Spleen (tissue), 11 donors: ENCODE measurements around the gene ZFYVE28. TPM values are rescaled to one million over a fixed set of nuclear protein-coding genes. Genes with fewer than 3 reads are reported as not detected.

Experiments
- DNase-seq: peaks from one replicate; pipeline ENCODE4 v3.0.0-alpha.2; 2020
- H3K27ac ChIP-seq, 8 donors: fragments of 200-600 bp; sonication (generic) in 7 of 8; 1 replicate in 4 of 8; 2 replicates in 4 of 8; pipeline versions ENCODE4 v1.5.0 to v1.8.0; 2016 to 2021; ENCODE audit warnings: inconsistent platforms in 4 of 8, mild to moderate bottlenecking in 4 of 8, moderate library complexity in 1 of 8
- H3K27me3 ChIP-seq, 7 donors: fragments of 200-600 bp; sonication (generic) in 6 of 7; replicated peaks in 1 of 7; 1 replicate in 4 of 7; 2 replicates in 3 of 7; pipeline versions ENCODE4 v1.5.0 to v1.8.0; 2016 to 2021; ENCODE audit warnings: inconsistent platforms in 3 of 7, mild to moderate bottlenecking in 1 of 7
- H3K36me3 ChIP-seq, 6 donors: fragments of 200-600 bp; sonication (generic) in 5 of 6; 1 replicate in 4 of 6; 2 replicates in 2 of 6; pipeline versions ENCODE4 v1.5.0 to v1.8.0; 2016 to 2021; ENCODE audit warnings: inconsistent platforms in 2 of 6
- H3K4me1 ChIP-seq, 6 donors: fragments of 200-600 bp; sonication (generic) in 5 of 6; 1 replicate in 3 of 6; 2 replicates in 3 of 6; pipeline versions ENCODE4 v1.5.0 to v1.8.0; 2016 to 2021; ENCODE audit warnings: inconsistent platforms in 3 of 6
- H3K4me3 ChIP-seq, 8 donors: fragments of 200-600 bp; sonication (generic) in 7 of 8; 1 replicate in 4 of 8; 2 replicates in 4 of 8; pipeline versions ENCODE4 v1.5.0 to v1.8.0; 2016 to 2021; ENCODE audit warnings: inconsistent platforms in 4 of 8, mild to moderate bottlenecking in 4 of 8, moderate library complexity in 2 of 8
- H3K9me3 ChIP-seq, 8 donors: fragments of 200-600 bp; sonication (generic) in 7 of 8; 1 replicate in 4 of 8; 2 replicates in 4 of 8; pipeline versions ENCODE4 v1.5.0 to v1.8.0; 2016 to 2021; ENCODE audit warnings: inconsistent platforms in 4 of 8
- POLR2A ChIP-seq, 3 donors: fragments of 450-650 bp; IDR thresholded peaks; one replicate each; pipeline ENCODE4 v1.5.1; 2017; ENCODE audit warnings: antibody characterized with exemption in 3 of 3, mild to moderate bottlenecking in 1 of 3
- POLR2AphosphoS5 ChIP-seq, 3 donors: sonication (generic); formaldehyde crosslinking; IDR thresholded peaks; one replicate each; pipeline ENCODE4 v1.5.1; 2017; ENCODE audit warnings: antibody characterized with exemption in 3 of 3
- WGBS, 5 donors: extraction: QIAGEN DNeasy Blood & Tissue Kit in 3 of 5; methylation state at CpG; one replicate each; pipeline versions ENCODE4 v1.1.5 to v1.1.7; 2013 to 2018; 5-methylcytosine and 5-hydroxymethylcytosine counted together
- intact Hi-C: fragments of 100-400 bp; cut with DNase I; formaldehyde crosslinking; loops from one replicate; pipeline ENCODE4 v1.15.0; 2023; ENCODE audit warnings: low total_unique reads
- polyA plus RNA-seq, 3 donors: library from polyadenylated mRNA; stranded (reverse); fragments of 200-250 nt; gene quantifications; one replicate each; pipeline ENCODE4 v1.2.1, GENCODE V29; 2013
- total RNA-seq, 7 donors: library from RNA; depleted of rRNA in 3 of 7; stranded (reverse); fragments of >200 nt in 3 of 7; fragmentation: NEBNext Ultra II Directional in 4 of 7; extraction: Animal tissue kit (Norgen Biotek cat#: 25700) in 4 of 7; gene quantifications; one replicate each; pipeline versions ENCODE4 v1.1.0 to v1.2.1, GENCODE V29; 2016 to 2021
- TF ChIP-seq, protein P1 (sequence below), 11 experiments: fragments of 200-600 bp in 7 of 11; fragments of 450-650 bp in 4 of 11; sonication (generic) in 4 of 11; IDR thresholded peaks in 8 of 11; conservative IDR thresholded peaks in 3 of 11; 1 replicate in 7 of 11; 2 replicates in 4 of 11; pipeline versions ENCODE4 v1.4.0 to v1.8.0; 2016 to 2021; ENCODE audit warnings: antibody characterized with exemption in 11 of 11, inconsistent platforms in 4 of 11, mild to moderate bottlenecking in 1 of 11
- donor health status: healthy with polysubstance abuse.
- donor health status: DM: no; HTN: no; CAD: no; lungs with moderate emphysema.
- donor health status: DM: no; HTN: no; CAD: no.
- donor health status: Bipolar disorder and iron deficiency.
- donor health status: healthy.
- donor health status: DM: no; HTN: no; CAD: no.
- donor health status: DM: yes; HTN: yes; CAD: no.

Gene ZFYVE28
- total and polyA plus RNA-seq, 10 donors, result 2.7 to 31.3 (median 12.6) TPM

DNA sequence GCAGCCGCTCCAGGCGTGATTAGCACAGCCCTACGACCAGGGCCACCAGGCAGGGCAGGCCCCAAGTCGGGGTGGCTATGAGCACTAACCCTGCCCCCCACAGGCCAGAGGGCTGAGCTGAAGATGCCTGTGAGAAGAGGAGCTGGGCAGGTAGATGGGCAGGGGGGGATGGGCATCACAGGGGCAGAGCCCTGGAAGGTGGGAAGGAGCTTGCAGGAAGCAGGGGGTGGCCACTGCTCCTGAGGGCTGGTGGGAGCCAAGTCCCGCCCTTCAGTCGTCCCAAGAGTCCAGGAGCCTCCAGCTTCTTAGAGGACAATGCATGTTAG lies 149.3 kb downstream of the ZFYVE28 start:
- DNase-seq, result peak; percentile 72
- Histone ChIP-seq H3K27ac (no peak overlapping the region), H3K9me3 (no peaks in the 10 kb centered on the region), H3K4me1 (peaks cover 0 to 24% (median 8%) of the 10 kb centered on the region in 6 donors), H3K4me3 (no peak overlapping the region), H3K27me3 (no peaks in the 10 kb centered on the region), H3K36me3 (peaks cover 0 to 27% (median 0%) of the 10 kb centered on the region in 6 donors)
- intact Hi-C loops, result loop anchor here (10.0 kb wide), 1 partner anchor 146 kb away; the partner anchor contains the start of genes CFAP99 and ZFYVE28
- WGBS, 5 donors, result 76 to 92% (median 82%) methylated on average over 6 of the region's 6 CpGs
- TF ChIP-seq POLR2A (IDR thresholded peaks at IDR 0.05) (no peak), POLR2AphosphoS5 (IDR thresholded peaks at IDR 0.05) (no peak)
- TF ChIP-seq, protein P1, sequence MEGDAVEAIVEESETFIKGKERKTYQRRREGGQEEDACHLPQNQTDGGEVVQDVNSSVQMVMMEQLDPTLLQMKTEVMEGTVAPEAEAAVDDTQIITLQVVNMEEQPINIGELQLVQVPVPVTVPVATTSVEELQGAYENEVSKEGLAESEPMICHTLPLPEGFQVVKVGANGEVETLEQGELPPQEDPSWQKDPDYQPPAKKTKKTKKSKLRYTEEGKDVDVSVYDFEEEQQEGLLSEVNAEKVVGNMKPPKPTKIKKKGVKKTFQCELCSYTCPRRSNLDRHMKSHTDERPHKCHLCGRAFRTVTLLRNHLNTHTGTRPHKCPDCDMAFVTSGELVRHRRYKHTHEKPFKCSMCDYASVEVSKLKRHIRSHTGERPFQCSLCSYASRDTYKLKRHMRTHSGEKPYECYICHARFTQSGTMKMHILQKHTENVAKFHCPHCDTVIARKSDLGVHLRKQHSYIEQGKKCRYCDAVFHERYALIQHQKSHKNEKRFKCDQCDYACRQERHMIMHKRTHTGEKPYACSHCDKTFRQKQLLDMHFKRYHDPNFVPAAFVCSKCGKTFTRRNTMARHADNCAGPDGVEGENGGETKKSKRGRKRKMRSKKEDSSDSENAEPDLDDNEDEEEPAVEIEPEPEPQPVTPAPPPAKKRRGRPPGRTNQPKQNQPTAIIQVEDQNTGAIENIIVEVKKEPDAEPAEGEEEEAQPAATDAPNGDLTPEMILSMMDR (IDR thresholded peaks at IDR 0.05 in 8 of 11, conservative IDR thresholded peaks at IDR 0.05 in 3 of 11), result no peak

DNA sequence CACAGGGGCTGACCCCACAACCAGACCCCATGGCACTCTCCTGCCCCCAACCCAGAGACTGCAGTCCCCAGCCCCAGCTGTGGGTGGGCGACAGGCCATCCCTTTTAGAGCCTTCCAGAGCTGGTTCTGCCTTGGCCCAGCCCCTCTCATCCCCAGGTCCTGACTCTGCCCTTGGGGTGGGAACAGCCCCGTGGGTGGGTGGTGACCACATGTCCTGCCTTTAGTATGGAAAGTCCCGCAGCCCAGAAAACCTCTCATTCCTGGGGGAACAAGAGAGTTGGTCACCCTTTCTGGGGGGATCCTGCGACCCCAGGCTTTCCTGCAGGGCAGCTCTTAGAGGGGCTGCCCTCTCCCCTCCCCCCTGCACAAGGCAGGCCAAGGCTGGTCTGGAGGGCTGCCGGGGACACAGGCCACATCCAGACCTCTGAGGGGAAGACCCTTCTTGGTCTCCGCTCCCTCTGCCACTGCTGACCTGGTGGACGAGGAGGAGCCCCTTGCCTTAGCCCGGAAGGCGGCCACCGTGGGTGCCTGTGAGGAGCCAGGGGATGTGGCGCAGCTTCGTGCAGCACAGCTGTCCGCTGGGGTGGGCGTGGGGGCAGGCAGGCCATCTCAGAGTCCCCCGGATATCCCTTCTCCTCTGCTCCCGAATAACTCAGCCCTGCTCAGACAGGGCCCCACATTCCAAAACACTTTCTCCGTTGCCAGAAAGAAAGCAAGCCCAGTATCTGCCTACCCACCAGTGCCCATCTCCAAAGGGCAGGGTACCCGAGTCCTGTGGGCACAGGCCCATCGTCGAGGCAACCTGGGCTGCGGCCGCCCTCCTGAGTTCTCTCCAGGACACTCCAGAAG lies 149.9 kb downstream of the ZFYVE28 start:
- Histone ChIP-seq H3K27ac (no peak overlapping the region), H3K4me1 (peaks cover 0 to 30% (median 14%) of the 10 kb centered on the region in 6 donors), H3K36me3 (peaks cover 0 to 27% (median 0%) of the 10 kb centered on the region in 6 donors), H3K9me3 (no peaks in the 10 kb centered on the region), H3K4me3 (no peak overlapping the region), H3K27me3 (no peaks in the 10 kb centered on the region)
- TF ChIP-seq, protein P1 (IDR thresholded peaks at IDR 0.05 in 8 of 11, conservative IDR thresholded peaks at IDR 0.05 in 3 of 11), result no peak
- TF ChIP-seq POLR2AphosphoS5 (IDR thresholded peaks at IDR 0.05) (no peak), POLR2A (IDR thresholded peaks at IDR 0.05) (no peak)
- 79 to 89% (median 85%) methylated on average over 20 to 22 of the region's 22 CpGs for WGBS, 5 donors
- intact Hi-C loops, result loop anchor here (10.0 kb wide), 1 partner anchor 146 kb away; the partner anchor contains the start of genes CFAP99 and ZFYVE28
- DNase-seq, result no peak

DNA sequence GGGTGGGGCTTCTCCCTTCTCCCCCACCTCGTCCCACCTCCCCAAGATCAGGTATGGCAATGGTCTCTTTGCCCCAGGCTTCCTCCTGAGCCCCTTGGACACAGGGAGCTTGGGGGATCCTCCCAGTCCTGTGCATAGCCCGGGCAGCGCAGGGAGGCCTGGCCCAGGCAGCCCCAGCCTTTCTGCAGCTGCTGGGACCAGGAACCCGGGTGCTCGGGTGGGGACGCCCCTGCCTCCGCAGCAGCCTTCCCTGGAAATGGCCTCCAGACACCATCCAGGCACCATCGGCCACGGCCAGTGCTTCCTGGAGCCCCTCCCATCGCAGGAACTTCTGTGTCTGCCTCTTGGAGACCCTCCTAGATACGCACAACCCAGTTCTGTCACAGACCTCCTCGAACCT lies 150.6 kb downstream of the ZFYVE28 start:
- intact Hi-C loops, result loop anchor here (10.0 kb wide), 1 partner anchor 147 kb away; the partner anchor contains the start of genes CFAP99 and ZFYVE28
- Histone ChIP-seq H3K27ac (no peak overlapping the region), H3K9me3 (no peaks in the 10 kb centered on the region), H3K27me3 (no peaks in the 10 kb centered on the region), H3K4me1 (peaks cover 5 to 38% (median 22%) of the 10 kb centered on the region in 6 donors), H3K36me3 (peaks cover 0 to 25% (median 0%) of the 10 kb centered on the region in 6 donors), H3K4me3 (no peak overlapping the region)
- TF ChIP-seq POLR2A (IDR thresholded peaks at IDR 0.05) (no peak), POLR2AphosphoS5 (IDR thresholded peaks at IDR 0.05) (no peak)
- TF ChIP-seq, protein P1 (IDR thresholded peaks at IDR 0.05 in 8 of 11, conservative IDR thresholded peaks at IDR 0.05 in 3 of 11), result no peak
- WGBS, 5 donors, result 80 to 90% (median 87%) methylated on average over 8 to 12 of the region's 12 CpGs
- DNase-seq, result no peak

DNA sequence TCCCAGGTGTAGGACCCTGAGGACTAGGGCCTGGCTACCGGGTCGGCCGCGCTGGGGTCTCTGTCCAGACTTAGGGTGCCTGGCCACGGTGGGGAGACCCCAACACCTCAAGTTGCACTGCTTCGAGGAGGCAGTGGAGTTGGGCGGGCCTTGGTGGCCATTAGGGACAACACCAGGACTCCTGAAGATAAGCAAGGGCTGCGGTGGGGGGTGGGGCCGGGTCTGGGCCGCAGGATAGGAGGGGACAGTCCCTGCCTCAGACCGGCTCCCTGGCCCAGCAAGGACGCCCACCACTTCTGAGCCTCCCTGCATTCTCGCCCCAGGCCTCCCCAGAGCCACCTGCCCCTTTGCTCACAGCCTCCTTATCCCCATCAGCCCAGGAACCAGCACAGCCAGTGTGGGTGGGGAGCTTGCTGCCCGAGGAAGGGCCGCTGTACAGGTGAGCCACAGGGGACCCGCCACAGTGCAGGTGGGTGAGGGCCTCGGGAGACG lies 151.1 kb downstream of the ZFYVE28 start:
- H3K36me3 ChIP-seq, result peaks cover 0 to 21% (median 0%) of the 10 kb centered on the region in 6 donors
- WGBS, 5 donors, result 82 to 93% (median 87%) methylated on average over 14 to 18 of the region's 18 CpGs
- H3K4me1 ChIP-seq, result peaks cover 6 to 41% (median 24%) of the 10 kb centered on the region in 6 donors
- H3K27me3 ChIP-seq, result no peaks in the 10 kb centered on the region
- no peak for DNase-seq
- TF ChIP-seq, protein P1 (IDR thresholded peaks at IDR 0.05 in 8 of 11, conservative IDR thresholded peaks at IDR 0.05 in 3 of 11), result no peak
- TF ChIP-seq POLR2A (IDR thresholded peaks at IDR 0.05), result no peak
- TF ChIP-seq POLR2AphosphoS5 (IDR thresholded peaks at IDR 0.05), result no peak
- intact Hi-C loops, result loop anchor here (10.0 kb wide), 1 partner anchor 147 kb away; the partner anchor contains the start of genes CFAP99 and ZFYVE28
- H3K4me3 ChIP-seq, result no peak overlapping the region
- H3K9me3 ChIP-seq, result no peaks in the 10 kb centered on the region
- H3K27ac ChIP-seq, result no peak overlapping the region
